Mesodermal cell (in vitro differentiated cells): ENCODE data around the gene LYPLA2.
A peak's percentile ranks its signal among the peaks of the same experiment; 100 is the strongest.
"Not testable (repeated sequence)": the region's sequence is repeated elsewhere in the genome, so short reads cannot be mapped to it uniquely, and the experiment has no call there.

ENCODE experiments used
- H3K27ac ChIP-seq: 2 replicates; pipeline ENCODE4 v1.7.0; 2013; ENCODE audit warnings: mild to moderate bottlenecking, low read depth, low read length, moderate library complexity; ENCODE audit not compliant: severe bottlenecking
- H3K36me3 ChIP-seq: 2 replicates; pipeline ENCODE4 v1.7.1; 2013; ENCODE audit warnings: mild to moderate bottlenecking, low read length, moderate library complexity; ENCODE audit not compliant: control insufficient read depth, insufficient read depth
- H3K4me1 ChIP-seq: one replicate; pipeline ENCODE4 v1.7.1; 2013; ENCODE audit warnings: mild to moderate bottlenecking, low read length; ENCODE audit not compliant: insufficient read depth, control insufficient read depth, poor library complexity, severe bottlenecking
- H3K4me3 ChIP-seq: 2 replicates; pipeline ENCODE4 v1.7.0; 2013; ENCODE audit warnings: low read length, control low read depth, mild to moderate bottlenecking; ENCODE audit not compliant: insufficient read depth, poor library complexity, severe bottlenecking; ENCODE audit errors: extremely low read depth
- H3K9me3 ChIP-seq: 2 replicates; pipeline ENCODE4 v1.7.1; 2013; ENCODE audit warnings: mild to moderate bottlenecking, low read length, moderate library complexity; ENCODE audit not compliant: control insufficient read depth
- WGBS, 2 experiments: methylation state at CpG; one replicate each; pipeline ENCODE4 v1.1.5; 2013; ENCODE audit warnings: missing lambda C conversion rate in 2 of 2; ENCODE audit not compliant: insufficient coverage in 2 of 2; 5-methylcytosine and 5-hydroxymethylcytosine counted together

LYPLA2 gene

GRCh38 chr1:23817633-23818032, 26.7 kb downstream of the LYPLA2 start:
- no peaks in the 10 kb centered on the region for H3K4me1 ChIP-seq
- no peak overlapping the region for H3K4me3 ChIP-seq
- no peaks in the 10 kb centered on the region for H3K9me3 ChIP-seq
- peaks cover 33% of the 10 kb centered on the region for H3K36me3 ChIP-seq
- no peak overlapping the region for H3K27ac ChIP-seq
- WGBS, 2 experiments = 86 to 94% methylated on average over 2 of the region's 3 CpGs

- H3K36me3 ChIP-seq = peaks cover 5% of the 10 kb centered on the region
- H3K4me3 ChIP-seq = no peak overlapping the region
- H3K9me3 ChIP-seq = no peaks in the 10 kb centered on the region
- peaks cover 5% of the 10 kb centered on the region for H3K4me1 ChIP-seq
- no peak overlapping the region for H3K27ac ChIP-seq
- 93 to 94% methylated on average over 6 of the region's 7 CpGs for WGBS, 2 experiments
Observed at GRCh38 chr1:23823767-23824166, 32.8 kb downstream of the LYPLA2 start.

DNA sequence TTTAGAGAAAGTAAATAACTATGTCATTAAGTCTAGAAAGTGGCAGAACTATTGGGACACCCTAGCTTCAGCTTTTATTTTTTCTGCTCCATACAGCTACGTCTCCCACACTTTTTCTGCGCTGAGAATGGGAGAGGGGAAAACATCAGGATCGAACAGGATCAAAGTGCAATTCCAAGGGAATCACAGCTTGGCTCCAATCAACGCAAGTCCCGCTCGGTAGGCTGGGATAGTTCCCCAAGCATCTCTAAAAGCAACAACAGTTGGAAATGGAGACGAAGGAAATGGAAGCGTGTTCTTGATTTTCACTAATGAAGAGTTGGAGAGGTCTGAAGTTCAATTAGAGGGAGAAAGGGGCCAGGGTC, 33.7 kb downstream of the LYPLA2 start:
- no peaks in the 10 kb centered on the region for H3K36me3 ChIP-seq
- peak overlapping the region; percentile 55 for H3K27ac ChIP-seq
- peaks cover 5% of the 10 kb centered on the region for H3K4me1 ChIP-seq
- no peaks in the 10 kb centered on the region for H3K9me3 ChIP-seq
- H3K4me3 ChIP-seq = peak overlapping the region; percentile 72
- 3 to 9% methylated on average over 6 of the region's 8 CpGs for WGBS, 2 experiments

GRCh38 chr1:23825076-23825761, 34.3 kb downstream of the LYPLA2 start, which contains the start of gene HMGCL:
TSS of gene HMGCL (minus strand) at chr1:23825429. CDS start at chr1:23825415, 14 bp downstream.
- Histone ChIP-seq H3K9me3 (no peaks in the 10 kb centered on the region), H3K4me1 (peaks cover 5% of the 10 kb centered on the region), H3K4me3 (peak within 1 kb of the TSS; percentile 72), H3K36me3 (no peaks in the 10 kb centered on the region), H3K27ac (peak within 1 kb of the TSS; percentile 55)
- whole genome bisulfite sequencing, 2 experiments = 0% methylated on average over 30 to 32 of the region's 42 CpGs

GRCh38 chr1:23825762-23826522, 35.0 kb downstream of the LYPLA2 start:
- Histone ChIP-seq H3K36me3 (no peaks in the 10 kb centered on the region), H3K4me1 (peaks cover 5% of the 10 kb centered on the region), H3K9me3 (no peaks in the 10 kb centered on the region), H3K27ac (peak overlapping the region; percentile 10), H3K4me3 (peak overlapping the region; percentile 72)
- WGBS, 2 experiments = 74 to 82% methylated on average over 13 to 18 of the region's 24 CpGs

DNA sequence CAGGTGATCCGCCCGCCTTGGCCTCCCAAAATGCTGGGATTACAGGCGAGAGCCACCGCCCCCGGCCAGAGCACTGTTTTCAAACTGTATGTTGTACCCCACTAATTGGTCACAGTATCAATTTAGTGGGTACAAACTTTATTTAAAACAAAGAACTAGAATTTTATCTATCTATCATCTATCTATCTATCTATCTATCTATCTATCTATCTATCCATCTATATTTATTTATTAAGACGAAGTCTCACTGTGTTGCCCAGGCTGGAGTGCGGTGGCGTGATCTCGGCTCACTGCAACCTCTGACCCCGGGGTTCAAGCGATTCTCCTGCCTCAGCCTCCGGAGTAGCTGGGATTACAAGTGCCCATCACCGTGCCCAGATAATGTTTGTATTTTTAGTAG, 35.6 kb downstream of the LYPLA2 start:
- not testable (repeated sequence) for H3K36me3 ChIP-seq, H3K9me3 ChIP-seq, H3K4me3 ChIP-seq, H3K27ac ChIP-seq, H3K4me1 ChIP-seq
- 93 to 94% methylated on average over 12 of the region's 13 CpGs for WGBS, 2 experiments

DNA sequence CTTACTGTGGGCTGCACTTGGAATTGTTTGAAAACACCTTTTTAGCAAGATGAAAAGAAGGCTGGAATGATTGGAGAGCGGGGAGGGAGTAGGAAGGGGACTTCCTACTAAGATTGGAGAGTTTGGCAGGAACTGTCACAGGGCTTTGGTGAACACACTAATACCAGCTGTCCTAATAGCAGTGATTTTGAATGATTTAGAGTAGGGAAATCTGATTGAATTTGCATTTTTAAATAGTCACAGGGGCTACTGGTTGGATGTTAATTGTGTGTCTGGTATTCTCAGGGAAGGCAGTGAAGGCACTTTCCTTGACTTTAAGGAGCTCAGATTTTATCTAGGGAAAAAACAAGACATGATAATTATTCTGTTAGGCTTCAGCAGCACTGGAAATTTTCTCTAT, 36.8 kb downstream of the LYPLA2 start:
- Histone ChIP-seq H3K27ac (no peak overlapping the region), H3K4me3 (no peak overlapping the region), H3K9me3 (no peaks in the 10 kb centered on the region), H3K4me1 (peaks cover 5% of the 10 kb centered on the region), H3K36me3 (no peaks in the 10 kb centered on the region)
- WGBS, 2 experiments = 100% methylated on average over 1 of the region's 1 CpG

DNA sequence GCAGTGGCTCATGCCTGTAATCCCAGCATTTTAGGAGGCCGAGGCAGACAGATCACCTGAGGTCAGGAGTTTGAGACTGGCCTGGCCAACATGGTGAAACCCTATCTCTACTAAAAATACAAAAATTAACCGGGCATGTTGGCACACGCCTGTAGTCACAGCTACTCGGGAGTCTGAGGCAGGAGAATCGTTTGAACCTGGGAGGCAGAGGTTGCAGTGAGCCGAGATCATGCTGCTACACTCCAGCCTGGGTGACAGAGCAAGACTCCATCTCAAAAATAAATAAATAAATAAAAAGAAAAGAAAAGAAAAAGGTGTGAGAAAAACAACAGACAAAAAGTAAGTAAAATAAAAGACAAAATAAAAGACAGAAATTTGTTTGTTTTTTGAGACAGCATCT, 43.2 kb downstream of the LYPLA2 start:
- not testable (repeated sequence) for H3K4me3 ChIP-seq, H3K36me3 ChIP-seq, H3K4me1 ChIP-seq, H3K9me3 ChIP-seq, H3K27ac ChIP-seq
- 87 to 89% methylated on average over 4 to 5 of the region's 6 CpGs for WGBS, 2 experiments

- Histone ChIP-seq H3K4me1 (no peaks in the 10 kb centered on the region), H3K9me3 (no peaks in the 10 kb centered on the region), H3K4me3 (no peak overlapping the region), H3K27ac (no peak overlapping the region), H3K36me3 (no peaks in the 10 kb centered on the region)
- WGBS, 2 experiments = 63% methylated on average over 2 of the region's 3 CpGs; no CpG with 5 or more reads in 1 of the 2 experiments
Observed at GRCh38 chr1:23836037-23836436, 45.1 kb downstream of the LYPLA2 start.

GRCh38 chr1:23837908-23838307, 47.0 kb downstream of the LYPLA2 start:
- Histone ChIP-seq H3K4me3 (no peak overlapping the region), H3K27ac (no peak overlapping the region), H3K36me3 (no peaks in the 10 kb centered on the region), H3K9me3 (no peaks in the 10 kb centered on the region), H3K4me1 (no peaks in the 10 kb centered on the region)
- 39 to 51% methylated on average over 9 to 11 of the region's 13 CpGs for WGBS, 2 experiments

DNA sequence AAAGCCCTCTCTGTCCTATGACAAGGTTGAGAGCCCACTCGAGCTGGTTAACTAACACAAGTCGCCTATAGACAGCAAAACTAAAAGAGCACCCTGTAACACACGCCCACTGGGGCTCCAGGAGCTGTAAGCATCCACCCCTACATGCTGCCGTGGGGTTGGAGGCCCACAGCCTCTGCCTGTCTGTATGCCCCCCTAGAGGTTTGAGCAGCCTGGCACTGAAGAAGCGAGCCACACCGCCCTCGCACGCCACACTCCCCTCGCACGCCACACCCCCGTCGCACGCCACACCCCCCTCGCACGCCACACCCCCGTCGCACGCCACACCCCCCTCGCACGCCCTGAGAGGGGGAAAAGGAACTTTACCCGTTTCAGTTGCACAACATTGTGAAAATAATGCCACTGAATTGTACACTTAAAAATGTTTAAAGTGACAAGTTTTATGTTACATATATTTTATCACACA, 47.5 kb downstream of the LYPLA2 start:
- 18 to 28% methylated on average over 4 of the region's 21 CpGs for WGBS, 2 experiments
- no peak overlapping the region for H3K27ac ChIP-seq
- H3K36me3 ChIP-seq = no peaks in the 10 kb centered on the region
- H3K4me3 ChIP-seq = no peak overlapping the region
- H3K4me1 ChIP-seq = no peaks in the 10 kb centered on the region
- no peaks in the 10 kb centered on the region for H3K9me3 ChIP-seq
